Kidney (tissue), 14 donors: ENCODE data around the gene ZKSCAN5. TPM values are rescaled to one million over a fixed set of nuclear protein-coding genes. Genes with fewer than 3 reads are reported as not detected.

Experiments
- DNase-seq, 5 donors: peaks; one replicate each; pipeline ENCODE4 v3.0.0-alpha.2; 2013 to 2020
- FAIRE-seq: peaks from 2 replicates; lab custom pipeline; 2012; peaks lifted over from hg19 to GRCh38; lab: Jason Lieb, UNC
- H3K27ac ChIP-seq, 2 donors: one replicate each; pipeline ENCODE4 v1.7.0; 2013; ENCODE audit warnings: low read depth in 2 of 2, low read length in 2 of 2, inconsistent platforms in 1 of 2
- H3K27me3 ChIP-seq: one replicate; pipeline ENCODE4 v1.7.1; 2013; ENCODE audit warnings: low read length, inconsistent platforms; ENCODE audit not compliant: control insufficient read depth, insufficient read depth
- H3K36me3 ChIP-seq, 3 donors: one replicate each; pipeline versions ENCODE4 v1.7.0 to v1.7.1; 2013; ENCODE audit warnings: low read length in 3 of 3, control low read depth in 1 of 3, inconsistent platforms in 1 of 3; ENCODE audit not compliant: insufficient read depth in 3 of 3, control insufficient read depth in 2 of 3
- H3K4me1 ChIP-seq, 3 donors: one replicate each; pipeline versions ENCODE4 v1.7.0 to v1.7.1; 2013; ENCODE audit warnings: low read length in 3 of 3, inconsistent platforms in 1 of 3, low read depth in 1 of 3; ENCODE audit not compliant: control insufficient read depth in 2 of 3, insufficient read depth in 2 of 3
- H3K4me3 ChIP-seq, 3 donors: one replicate each; pipeline versions ENCODE4 v1.7.0 to v1.8.1; 2013; ENCODE audit warnings: low read length in 3 of 3, control low read depth in 1 of 3, inconsistent platforms in 1 of 3
- H3K9ac ChIP-seq, 3 donors: one replicate each; pipeline versions ENCODE4 v1.7.0 to v1.7.1; 2013; ENCODE audit warnings: low read length in 3 of 3, control low read depth in 1 of 3, inconsistent platforms in 1 of 3
- H3K9me3 ChIP-seq, 3 donors: one replicate each; pipeline versions ENCODE4 v1.7.0 to v1.7.1; 2013; ENCODE audit warnings: low read length in 3 of 3, control low read depth in 1 of 3, inconsistent platforms in 1 of 3; ENCODE audit not compliant: control insufficient read depth in 2 of 3, insufficient read depth in 1 of 3
- CTCF ChIP-seq: IDR thresholded peaks from 3 replicates; pipeline ENCODE4 v1.5.1; 2012; ENCODE audit warnings: mild to moderate bottlenecking, moderate library complexity, borderline replicate concordance; ENCODE audit not compliant: insufficient read depth; ENCODE audit errors: extremely low read depth
- intact Hi-C: fragments of 100-400 bp; cut with DNase I; formaldehyde crosslinking; loops from one replicate; pipeline ENCODE4 v1.11.1; 2022
- polyA plus RNA-seq: library from polyadenylated mRNA; stranded (reverse); fragments of 350-450 nt; fragmentation: Illumina TruSeq; extraction: RNeasy Lipid Tissue Mini Kit (QIAGEN cat#74804); gene quantifications from one replicate; pipeline ENCODE4 v1.2.3, GENCODE V29; 2014; ENCODE audit warnings: low read depth, low replicate concordance; ENCODE audit not compliant: insufficient read depth
- total RNA-seq: library from RNA; stranded (reverse); fragmentation: NEBNext Ultra II Directional; extraction: Animal tissue kit (Norgen Biotek cat#: 25700); gene quantifications from one replicate; pipeline ENCODE4 v1.2.1, GENCODE V29; 2021
- donor health status: control.
- donor health status: control.
- donor health status: control.
- donor health status: control.
- donor health status: control.
- donor health status: DM: yes; HTN: yes; CAD: no.
- donor health status: Normal renal cell carcinoma (clear cell type).

Gene ZKSCAN5
- total and polyA plus RNA-seq, 2 donors from 2014 or later: 4.6 to 9.1 TPM

- peaks cover 0 to 25% (median 22%) of the 10 kb centered on the region in 3 donors for H3K36me3 ChIP-seq
- no peak for FAIRE-seq
- H3K9me3 ChIP-seq: no peaks in the 10 kb centered on the region
- H3K27me3 ChIP-seq: no peaks in the 10 kb centered on the region
- peaks cover 0 to 5% (median 4%) of the 10 kb centered on the region in 3 donors for H3K4me1 ChIP-seq
- no peak overlapping the region for H3K4me3 ChIP-seq
- no peak overlapping the region for H3K27ac ChIP-seq
- no peak for TF ChIP-seq CTCF
- DNase-seq: no peak
- H3K9ac ChIP-seq: no peak overlapping the region
- intact Hi-C loops: no loop called here
Measured at GRCh38 chr7:99460651-99461050, 43.8 kb upstream of the ZKSCAN5 start.

- no peak overlapping the region for H3K27ac ChIP-seq
- intact Hi-C loops: no loop called here
- no peaks in the 10 kb centered on the region for H3K9me3 ChIP-seq
- H3K4me3 ChIP-seq: no peak overlapping the region
- FAIRE-seq: no peak
- no peak overlapping the region for H3K9ac ChIP-seq
- TF ChIP-seq CTCF: no peak
- no peaks in the 10 kb centered on the region for H3K27me3 ChIP-seq
- H3K36me3 ChIP-seq: peaks cover 0 to 25% (median 22%) of the 10 kb centered on the region in 3 donors
- H3K4me1 ChIP-seq: peaks cover 0 to 5% (median 4%) of the 10 kb centered on the region in 3 donors
- no peak for DNase-seq
Measured at GRCh38 chr7:99461221-99461620, 43.2 kb upstream of the ZKSCAN5 start.

- peak overlapping the region; percentile 61 to 98 (median 64) for H3K9ac ChIP-seq
- no peak for FAIRE-seq
- H3K27ac ChIP-seq: peak overlapping the region; percentile 51 to 89
- H3K9me3 ChIP-seq: no peaks in the 10 kb centered on the region
- no peak for TF ChIP-seq CTCF
- peak overlapping the region; percentile 92 to 100 (median 94) for H3K4me3 ChIP-seq
- intact Hi-C loops: no loop called here
- peaks cover 0 to 8% (median 2%) of the 10 kb centered on the region in 3 donors for H3K36me3 ChIP-seq
- no peaks in the 10 kb centered on the region for H3K27me3 ChIP-seq
- DNase-seq: no peak
- H3K4me1 ChIP-seq: peaks cover 0 to 5% (median 4%) of the 10 kb centered on the region in 3 donors
Measured at GRCh38 chr7:99465421-99465768, 39.1 kb upstream of the ZKSCAN5 start.
